GM18520 (cell line): ENCODE results near the gene TMLHE.
"Not testable (repeated sequence)": the region's sequence is repeated elsewhere in the genome, so short reads cannot be mapped to it uniquely, and the experiment has no call there.

Source experiments
- ATAC-seq: cut with Tn5 transposase; IDR thresholded peaks from one replicate; pipeline ENCODE4 v1.9.1; 2021; ENCODE audit not compliant: unreplicated experiment

The TMLHE gene

DNA sequence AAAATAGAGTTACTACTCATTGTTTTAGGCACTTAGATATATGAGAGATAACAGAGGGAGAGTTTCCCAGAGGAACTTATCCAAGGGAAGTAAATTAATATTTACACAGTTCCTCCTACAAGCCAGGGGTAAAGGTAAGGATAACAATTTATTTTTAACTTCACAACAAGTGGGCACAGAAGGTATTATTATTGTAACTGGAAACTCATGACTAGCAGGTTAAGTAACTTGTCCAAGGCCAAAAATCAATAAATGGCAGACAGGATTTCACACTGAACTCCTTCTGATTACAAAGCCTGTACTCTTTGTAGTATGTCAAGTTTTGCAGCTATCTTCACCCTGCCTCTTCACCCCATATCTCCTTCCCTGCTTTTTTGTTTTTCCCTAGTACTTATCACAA, 107.5 kb downstream of the TMLHE start:
- no peak for ATAC-seq

DNA sequence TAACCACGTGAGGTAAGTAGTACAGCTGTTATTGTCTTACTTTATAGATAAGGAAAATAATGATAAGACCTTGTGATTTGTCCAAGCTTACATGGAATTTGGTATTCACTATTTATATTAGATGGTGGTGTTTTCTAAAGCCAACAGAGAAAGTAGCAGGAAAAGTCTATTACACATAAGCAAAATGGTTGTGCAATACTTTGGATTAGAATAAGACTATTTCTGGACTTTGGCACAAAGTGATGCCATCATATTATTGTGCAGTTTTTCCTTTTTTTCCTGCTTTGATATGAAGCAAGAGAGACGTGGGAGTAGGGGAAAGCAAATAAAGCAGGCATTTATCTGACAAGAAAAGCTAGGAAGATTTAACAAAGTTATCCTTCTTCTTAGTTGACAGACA, 117.6 kb downstream of the TMLHE start:
- ATAC-seq, result not testable (repeated sequence)

DNA sequence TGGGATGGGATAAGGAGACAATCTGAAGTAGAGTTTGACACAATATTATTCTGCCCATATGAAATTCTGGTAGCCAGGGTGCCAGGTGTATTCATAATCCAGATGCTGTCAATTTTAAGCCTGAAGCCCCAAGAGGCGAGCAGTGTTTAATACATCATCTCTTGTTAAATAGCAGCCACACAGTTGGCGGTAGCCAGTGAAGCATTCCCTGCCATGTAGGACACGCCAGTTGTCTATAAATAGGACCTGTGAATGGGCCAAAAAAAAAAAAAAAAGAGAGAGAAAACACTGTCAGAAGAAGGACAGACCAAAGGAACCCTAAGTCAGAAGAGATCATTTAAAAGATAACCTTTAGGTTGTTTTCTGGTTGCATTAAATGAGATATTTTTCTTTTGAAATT, 121.3 kb downstream of the TMLHE start:
- ATAC-seq, result not testable (repeated sequence)

DNA sequence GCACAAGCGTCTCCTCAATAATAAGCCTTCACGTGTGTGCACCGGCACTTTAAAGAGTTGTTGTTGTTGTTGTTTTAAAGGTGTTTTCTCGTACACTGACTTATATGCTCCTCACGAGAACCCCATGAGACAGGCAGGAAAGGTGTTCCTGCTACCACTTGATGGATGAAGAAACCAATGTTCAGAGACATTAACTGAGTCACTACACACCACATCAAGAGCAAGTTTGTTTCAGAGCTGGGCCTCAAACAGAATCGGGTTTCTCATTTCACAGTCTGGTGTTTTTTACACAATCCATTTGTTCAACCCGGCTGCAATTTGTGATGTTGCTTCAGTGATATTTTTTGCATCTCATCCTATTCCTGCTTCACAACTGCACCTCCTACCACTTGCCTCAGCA, 135.6 kb downstream of the TMLHE start:
- not testable (repeated sequence) for ATAC-seq

DNA sequence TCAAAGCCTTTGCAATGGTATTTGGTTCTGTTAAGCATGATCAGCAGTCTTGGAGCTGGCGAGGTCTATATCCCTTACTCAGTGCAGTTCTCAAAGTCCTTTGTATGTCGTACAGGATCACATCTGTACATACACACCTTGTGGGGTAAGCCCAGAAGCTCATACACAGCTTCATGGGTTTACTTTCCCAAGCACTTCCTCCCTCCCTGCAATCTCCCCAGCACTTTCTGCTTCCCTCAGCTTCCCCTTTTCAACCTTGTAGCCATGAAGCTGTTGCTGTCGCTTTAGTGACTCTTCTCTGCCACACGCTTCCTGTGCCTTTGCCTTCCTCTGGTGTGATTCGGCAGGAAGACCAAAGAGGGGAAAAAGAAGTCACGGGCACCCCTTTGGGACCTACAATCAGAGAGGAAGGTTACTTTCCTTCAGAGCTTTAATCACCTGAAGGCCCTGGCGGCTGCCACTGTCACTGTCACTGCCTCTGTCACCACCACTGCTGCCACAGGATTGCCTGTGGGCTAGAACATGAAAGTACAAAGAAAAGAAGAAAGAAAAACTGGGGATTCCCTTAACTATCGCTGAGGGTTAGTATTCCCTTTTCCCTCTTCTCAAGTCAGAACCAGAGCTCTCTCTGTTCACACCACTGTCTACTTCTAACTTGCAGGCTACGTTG, 146.3 kb downstream of the TMLHE start:
- ATAC-seq, result not testable (repeated sequence)

DNA sequence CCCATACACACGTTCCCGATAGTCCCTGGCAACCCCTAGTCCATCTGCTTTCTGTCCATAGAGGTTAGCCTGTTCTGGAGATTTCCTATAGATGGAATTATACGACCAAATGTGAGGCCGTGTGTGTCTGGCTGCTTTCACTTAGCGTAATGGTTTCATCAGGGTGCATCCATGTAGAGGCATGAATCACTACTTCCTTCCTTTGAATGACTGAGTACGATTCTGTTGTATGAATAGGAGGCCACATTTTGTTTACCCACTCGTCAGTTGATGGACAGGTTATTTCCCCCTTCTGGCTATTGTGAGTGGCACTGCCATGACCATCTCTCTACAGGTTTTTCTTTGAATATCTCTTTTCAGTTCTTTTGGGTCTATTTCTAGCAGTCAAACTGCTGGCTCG, 152.3 kb downstream of the TMLHE start:
- not testable (repeated sequence) for ATAC-seq

DNA sequence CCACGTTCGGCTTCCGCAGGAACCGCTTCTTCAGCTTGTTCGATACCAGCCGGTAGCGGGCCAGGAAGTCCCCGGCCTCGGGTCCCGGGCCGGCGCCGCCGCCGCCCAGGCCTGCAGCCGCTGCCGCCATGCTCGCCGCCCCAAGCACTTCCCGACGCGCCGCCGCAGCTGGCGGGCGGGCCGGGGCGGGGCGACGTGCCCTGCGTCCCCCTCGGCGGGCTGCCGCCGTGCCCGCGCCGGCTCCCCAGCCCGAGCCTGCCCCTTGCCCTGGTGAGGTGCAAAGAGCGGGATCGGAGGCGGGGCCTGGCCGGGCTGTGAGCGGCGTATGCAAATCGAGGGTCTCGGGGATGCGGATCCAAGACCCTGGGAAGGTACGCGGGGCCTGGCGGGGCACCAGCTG, 154.3 kb downstream of the TMLHE start, which contains the start of gene F8A3:
Gene F8A3 (minus strand): TSS at position 150 of the 400 bp plus-strand sequence. CDS start 20 bp downstream, at position 130.
- peak; percentile 56 for ATAC-seq

DNA sequence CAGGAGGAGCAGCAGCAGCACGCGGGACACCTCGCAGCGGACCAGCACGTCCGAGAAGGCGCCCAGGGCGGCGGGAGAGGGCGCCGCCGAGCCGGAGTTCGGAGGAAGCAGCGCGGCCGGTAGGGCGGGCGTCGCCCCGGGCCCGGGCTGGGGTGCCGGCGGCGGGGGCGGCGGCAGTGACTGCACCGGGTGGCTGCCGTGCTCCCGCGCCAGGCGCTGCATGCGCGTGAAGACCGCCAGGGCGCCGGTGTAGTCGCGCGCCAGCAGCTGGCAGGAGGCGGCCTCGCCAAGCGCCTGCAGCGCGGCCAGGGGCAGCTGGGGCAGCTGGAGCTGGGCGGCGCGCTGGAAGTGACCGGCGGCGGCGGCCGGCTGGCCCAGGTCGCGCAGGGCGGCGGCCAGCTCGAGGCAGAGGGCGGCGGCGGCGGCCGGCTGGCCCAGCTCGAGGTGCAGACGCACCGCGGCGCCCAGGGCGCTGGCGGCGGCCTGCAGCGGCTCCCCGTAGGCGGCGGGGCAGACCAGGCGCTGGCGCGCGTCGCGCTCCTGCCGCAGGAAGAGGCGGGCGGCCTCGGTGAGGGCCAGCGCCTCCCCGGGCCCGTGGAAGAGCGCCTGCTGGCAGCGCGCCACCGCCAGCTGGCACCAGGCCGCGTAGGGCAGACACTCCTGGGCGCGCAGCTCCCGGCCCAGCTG, 154.8 kb downstream of the TMLHE start:
- peak; percentile 40 for ATAC-seq

DNA sequence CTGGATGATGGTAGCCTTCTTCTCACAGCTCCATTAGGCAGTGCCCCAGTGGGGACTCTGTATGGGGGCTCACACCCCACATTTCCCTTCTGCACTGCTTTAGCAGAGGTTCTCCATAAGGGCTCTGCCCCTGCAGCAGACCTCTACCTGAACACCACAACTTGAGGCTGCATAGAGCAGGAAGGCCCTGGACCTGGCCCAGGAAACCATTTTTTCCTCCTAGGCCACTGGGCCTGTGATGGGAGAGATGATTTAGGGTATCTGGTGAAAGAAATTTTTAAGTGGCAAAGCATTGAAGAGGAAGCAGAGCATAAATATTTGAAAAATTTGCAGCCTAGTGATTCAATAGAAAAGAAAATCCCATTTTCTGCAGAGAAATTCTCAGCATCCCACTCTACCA, 171.7 kb downstream of the TMLHE start:
- no peak for ATAC-seq
